Measurements from ENCODE around the gene PLCB1.

GRCh38 chr20:8118760-8119159 lies 13.3 kb upstream of the PLCB1 start:
- TF ChIP-seq CTCF (conservative IDR thresholded peaks at IDR 0.05; ENCODE audit: low read depth, low read length) = no peak
- no peak for TF ChIP-seq EZH2 (IDR thresholded peaks at IDR 0.05; ENCODE audit: borderline replicate concordance, low read depth, low read length, poor library complexity, severe bottlenecking)
